Activated CD8-positive, alpha-beta memory T cell treated with anti-CD3 and anti-CD28 coated beads, Interleukin-2, amount 50 U/mL, for 24 hours (primary cell): ENCODE measurements around the gene TGFA.

ENCODE experiments used
- DNase-seq: peaks from one replicate; pipeline ENCODE4 v3.0.0-alpha.2; 2020; ENCODE audit errors: extremely low read depth

The TGFA gene

GRCh38 chr2:70552501-70553333, 909 bp downstream of the TGFA start:
- DNase-seq, result no peak

- no peak for DNase-seq
These were observed 2.5 kb downstream of the TGFA start for GRCh38 chr2:70551167-70551566.

- DNase-seq, result no peak
These were observed 3.7 kb downstream of the TGFA start for GRCh38 chr2:70549962-70550361.

GRCh38 chr2:70549064-70549710, 4.4 kb downstream of the TGFA start:
- no peak for DNase-seq

GRCh38 chr2:70548233-70548632, 5.4 kb downstream of the TGFA start:
- DNase-seq, result no peak

GRCh38 chr2:70546885-70547284, 6.7 kb downstream of the TGFA start:
- no peak for DNase-seq

GRCh38 chr2:70546376-70546775, 7.2 kb downstream of the TGFA start:
- DNase-seq, result no peak

- no peak for DNase-seq
These were observed 12.1 kb downstream of the TGFA start for GRCh38 chr2:70541481-70542020.

GRCh38 chr2:70537840-70538239, 15.8 kb downstream of the TGFA start:
- DNase-seq, result no peak

- DNase-seq, result no peak
These were observed 17.0 kb downstream of the TGFA start for GRCh38 chr2:70536517-70537055.

- DNase-seq, result no peak
These were observed 18.1 kb downstream of the TGFA start for GRCh38 chr2:70535573-70535972.

- no peak for DNase-seq
These were observed 19.3 kb downstream of the TGFA start for GRCh38 chr2:70534183-70534836.

- DNase-seq, result no peak
These were observed 21.2 kb downstream of the TGFA start for GRCh38 chr2:70532244-70532935.

GRCh38 chr2:70531419-70532086, 22.1 kb downstream of the TGFA start:
- no peak for DNase-seq

GRCh38 chr2:70529610-70530009, 24.0 kb downstream of the TGFA start:
- no peak for DNase-seq

- no peak for DNase-seq
These were observed 24.7 kb downstream of the TGFA start for GRCh38 chr2:70528929-70529328.

GRCh38 chr2:70528276-70528675, 25.4 kb downstream of the TGFA start:
- DNase-seq, result no peak

- no peak for DNase-seq
These were observed 26.1 kb downstream of the TGFA start for GRCh38 chr2:70527447-70528080.

GRCh38 chr2:70526126-70526525, 27.5 kb downstream of the TGFA start:
- DNase-seq, result no peak

- no peak for DNase-seq
These were observed 28.6 kb downstream of the TGFA start for GRCh38 chr2:70525032-70525431.
